ENCODE data around the gene ITIH4. TPM values are rescaled to one million over a fixed set of nuclear protein-coding genes. Genes with fewer than 3 reads are reported as not detected.
A peak's percentile ranks its signal among the peaks of the same experiment; 100 is the strongest.

The ITIH4 gene
- total RNA-seq, 1 experiment from 2014 or later = 4.1 TPM

GRCh38 chr3:52784021-52784621, 46.4 kb downstream of the ITIH4 start:
- Histone ChIP-seq H3K36me3 (ENCODE audit: control insufficient read depth, insufficient read depth, low read length) (no peaks in the 10 kb centered on the region), H3K4me3 (ENCODE audit: low read depth, low read length) (no peak overlapping the region), H3K4me1 (no peaks in the 10 kb centered on the region), H3K27me3 (replicated peaks; ENCODE audit: control insufficient read depth, insufficient read depth, low read length) (no peaks in the 10 kb centered on the region), H3K9me3 (no peaks in the 10 kb centered on the region)
- Mint-ChIP-seq H3K4me1 (ENCODE audit: low read depth, unreplicated experiment) (no peaks in the 10 kb centered on the region), H3K27ac (ENCODE audit: unreplicated experiment) (no peak overlapping the region), H3K9me3 (ENCODE audit: unreplicated experiment) (no peaks in the 10 kb centered on the region), H3K27me3 (ENCODE audit: insufficient read depth, unreplicated experiment) (no peaks in the 10 kb centered on the region), H3K36me3 (ENCODE audit: insufficient read depth, unreplicated experiment) (no peaks in the 10 kb centered on the region), H3K4me3 (ENCODE audit: unreplicated experiment) (no peak overlapping the region)
- intact Hi-C loops (cut with micrococcal nuclease; ENCODE audit: unreplicated experiment) = no loop called here
- ChIA-PET POLR2A (interaction anchor here (1.2 kb wide), 1 partner anchor 8 kb away, joined by 3 read pairs; no protein-coding TSS in a partner anchor), CTCF (interaction anchor here (0.7 to 0.8 kb wide), 2 partner anchors 9 to 15 kb away, joined by 3 read pairs; no protein-coding TSS in a partner anchor)
- DNase-seq = peak in 1 of 2 experiments; percentile 22
- TF ChIP-seq CTCF (IDR thresholded peaks at IDR 0.05; ENCODE audit: insufficient read depth in 1 of 2, low read depth in 1 of 2, low read length in 1 of 2, severe bottlenecking in 1 of 2, unreplicated experiment in 1 of 2) = no peak
- BruUV-seq (replicated peaks) = no TSS peak

- Mint-ChIP-seq H3K27ac (ENCODE audit: unreplicated experiment) (no peak overlapping the region), H3K36me3 (ENCODE audit: insufficient read depth, unreplicated experiment) (no peaks in the 10 kb centered on the region), H3K27me3 (ENCODE audit: insufficient read depth, unreplicated experiment) (no peaks in the 10 kb centered on the region), H3K4me1 (ENCODE audit: low read depth, unreplicated experiment) (no peaks in the 10 kb centered on the region), H3K9me3 (ENCODE audit: unreplicated experiment) (no peaks in the 10 kb centered on the region), H3K4me3 (ENCODE audit: unreplicated experiment) (no peak overlapping the region)
- Histone ChIP-seq H3K4me1 (no peaks in the 10 kb centered on the region), H3K4me3 (ENCODE audit: low read depth, low read length) (no peak overlapping the region), H3K36me3 (ENCODE audit: control insufficient read depth, insufficient read depth, low read length) (no peaks in the 10 kb centered on the region), H3K27me3 (replicated peaks; ENCODE audit: control insufficient read depth, insufficient read depth, low read length) (no peaks in the 10 kb centered on the region), H3K9me3 (no peaks in the 10 kb centered on the region)
- POLR2A ChIA-PET = interaction anchor here (1.2 kb wide), 1 partner anchor 9 kb away, joined by 3 read pairs; no protein-coding TSS in a partner anchor
- no peak for DNase-seq
- intact Hi-C loops (cut with micrococcal nuclease; ENCODE audit: unreplicated experiment) = no loop called here
- CTCF ChIA-PET = interaction anchor here (0.8 kb wide), 1 partner anchor 16 kb away, joined by 3 read pairs; no protein-coding TSS in a partner anchor
- no TSS peak for BruUV-seq (replicated peaks)
- no peak for TF ChIP-seq CTCF (IDR thresholded peaks at IDR 0.05; ENCODE audit: insufficient read depth in 1 of 2, low read depth in 1 of 2, low read length in 1 of 2, severe bottlenecking in 1 of 2, unreplicated experiment in 1 of 2)
These were observed 47.3 kb downstream of the ITIH4 start for GRCh38 chr3:52783211-52783555.

GRCh38 chr3:52782412-52783210, 47.9 kb downstream of the ITIH4 start:
- Histone ChIP-seq H3K4me1 (peaks cover under 1% of the 10 kb centered on the region; the same call in 1 of the 2 replicates), H3K4me3 (ENCODE audit: low read depth, low read length) (no peak overlapping the region), H3K9me3 (no peaks in the 10 kb centered on the region), H3K27me3 (replicated peaks; ENCODE audit: control insufficient read depth, insufficient read depth, low read length) (no peaks in the 10 kb centered on the region), H3K36me3 (ENCODE audit: control insufficient read depth, insufficient read depth, low read length) (no peaks in the 10 kb centered on the region)
- H3K36me3 Mint-ChIP-seq (ENCODE audit: insufficient read depth, unreplicated experiment) = no peaks in the 10 kb centered on the region
- no peak overlapping the region for H3K27ac Mint-ChIP-seq (ENCODE audit: unreplicated experiment)
- intact Hi-C loops (cut with micrococcal nuclease; ENCODE audit: unreplicated experiment) = no loop called here
- ChIA-PET CTCF (no interaction called here), POLR2A (no interaction called here)
- H3K9me3 Mint-ChIP-seq (ENCODE audit: unreplicated experiment) = no peaks in the 10 kb centered on the region
- DNase-seq = no peak
- BruUV-seq (replicated peaks) = no TSS peak
- TF ChIP-seq CTCF (IDR thresholded peaks at IDR 0.05; ENCODE audit: insufficient read depth in 1 of 2, low read depth in 1 of 2, low read length in 1 of 2, severe bottlenecking in 1 of 2, unreplicated experiment in 1 of 2) = no peak
- H3K4me3 Mint-ChIP-seq (ENCODE audit: unreplicated experiment) = no peak overlapping the region
- no peaks in the 10 kb centered on the region for H3K27me3 Mint-ChIP-seq (ENCODE audit: insufficient read depth, unreplicated experiment)
- no peaks in the 10 kb centered on the region for H3K4me1 Mint-ChIP-seq (ENCODE audit: low read depth, unreplicated experiment)
